Bronchial epithelial cell (primary cell): ENCODE data around the gene TES. TPM values are rescaled to one million over a fixed set of nuclear protein-coding genes. Genes with fewer than 3 reads are reported as not detected.

Experiments
- DNase-seq: peaks from one replicate; pipeline ENCODE4 v3.0.0-alpha.2; 2010; ENCODE audit warnings: low read depth
- FAIRE-seq: peaks from 2 replicates; lab custom pipeline; 2011; peaks lifted over from hg19 to GRCh38; lab: Jason Lieb, UNC
- H3K27me3 ChIP-seq: 2 replicates; pipeline ENCODE4 v1.5.1; 2011; ENCODE audit warnings: low read length; ENCODE audit not compliant: control insufficient read depth, insufficient read depth
- H3K36me3 ChIP-seq: 2 replicates; pipeline ENCODE4 v1.5.1; 2011; ENCODE audit warnings: low read length; ENCODE audit not compliant: control insufficient read depth, insufficient read depth
- H3K4me3 ChIP-seq: 2 replicates; pipeline ENCODE4 v1.5.1; 2011; ENCODE audit warnings: mild to moderate bottlenecking, low read depth, low read length, control low read depth
- total RNA-seq: library from RNA; depleted of rRNA; stranded (reverse); fragments of >200 nt; gene quantifications from 2 replicates; pipeline ENCODE4 v1.2.1, GENCODE V29; 2014
- TF ChIP-seq, protein P1 (sequence below): IDR thresholded peaks from 2 replicates; pipeline ENCODE4 v1.5.1; 2011; ENCODE audit warnings: mild to moderate bottlenecking, moderate library complexity, low read length, control low read depth, inconsistent platforms; ENCODE audit not compliant: insufficient read depth, severe bottlenecking

TES gene
- total RNA-seq, 1 donor from 2014 or later, result 276 TPM

DNA sequence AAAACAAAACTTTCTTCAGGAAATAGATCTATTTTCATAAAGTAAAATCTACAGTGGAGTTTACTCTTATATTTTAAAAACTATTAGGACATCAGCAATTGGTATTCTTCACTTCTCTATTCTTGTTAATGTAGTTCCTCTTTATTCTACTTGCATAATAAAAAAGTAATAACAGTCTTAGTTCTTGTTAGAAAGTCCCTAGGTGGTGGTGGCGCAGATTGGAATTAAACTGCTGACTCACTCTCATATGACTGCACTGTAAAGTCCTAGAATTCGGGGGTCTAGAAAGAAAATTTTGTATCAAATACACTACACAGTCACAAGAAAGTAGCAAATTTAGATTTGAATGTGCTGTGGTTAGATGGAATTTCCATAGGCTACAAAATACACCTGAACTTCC, 44.6 kb upstream of the TES start:
- TF ChIP-seq, protein P1, sequence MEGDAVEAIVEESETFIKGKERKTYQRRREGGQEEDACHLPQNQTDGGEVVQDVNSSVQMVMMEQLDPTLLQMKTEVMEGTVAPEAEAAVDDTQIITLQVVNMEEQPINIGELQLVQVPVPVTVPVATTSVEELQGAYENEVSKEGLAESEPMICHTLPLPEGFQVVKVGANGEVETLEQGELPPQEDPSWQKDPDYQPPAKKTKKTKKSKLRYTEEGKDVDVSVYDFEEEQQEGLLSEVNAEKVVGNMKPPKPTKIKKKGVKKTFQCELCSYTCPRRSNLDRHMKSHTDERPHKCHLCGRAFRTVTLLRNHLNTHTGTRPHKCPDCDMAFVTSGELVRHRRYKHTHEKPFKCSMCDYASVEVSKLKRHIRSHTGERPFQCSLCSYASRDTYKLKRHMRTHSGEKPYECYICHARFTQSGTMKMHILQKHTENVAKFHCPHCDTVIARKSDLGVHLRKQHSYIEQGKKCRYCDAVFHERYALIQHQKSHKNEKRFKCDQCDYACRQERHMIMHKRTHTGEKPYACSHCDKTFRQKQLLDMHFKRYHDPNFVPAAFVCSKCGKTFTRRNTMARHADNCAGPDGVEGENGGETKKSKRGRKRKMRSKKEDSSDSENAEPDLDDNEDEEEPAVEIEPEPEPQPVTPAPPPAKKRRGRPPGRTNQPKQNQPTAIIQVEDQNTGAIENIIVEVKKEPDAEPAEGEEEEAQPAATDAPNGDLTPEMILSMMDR, result no peak
- H3K36me3 ChIP-seq, result no peaks in the 10 kb centered on the region
- no peak for FAIRE-seq
- peaks cover 1% of the 10 kb centered on the region for H3K27me3 ChIP-seq
- no peak for DNase-seq
- no peak overlapping the region for H3K4me3 ChIP-seq

DNA sequence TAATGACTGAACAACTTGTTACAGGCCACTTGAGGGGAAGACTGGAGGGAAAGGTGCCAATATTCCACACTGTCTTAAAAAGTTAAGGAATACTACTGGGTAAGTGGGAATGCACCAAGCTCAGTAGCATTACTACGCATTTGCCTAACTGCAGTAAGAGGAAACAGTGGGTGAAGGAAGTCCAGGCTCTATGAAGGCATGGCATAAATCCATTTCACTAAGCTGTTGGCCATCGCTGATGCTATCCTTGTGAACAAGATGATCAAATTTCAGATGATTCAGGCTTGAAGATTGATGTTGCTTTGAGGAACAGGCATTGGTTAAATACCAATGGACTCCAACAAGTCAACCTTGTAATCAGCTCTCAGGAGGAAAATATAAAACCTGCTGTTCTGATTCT, 44.2 kb upstream of the TES start:
- H3K27me3 ChIP-seq, result peaks cover 1% of the 10 kb centered on the region
- H3K36me3 ChIP-seq, result no peaks in the 10 kb centered on the region
- no peak for FAIRE-seq
- peak; percentile 31 for DNase-seq
- H3K4me3 ChIP-seq, result no peak overlapping the region
- TF ChIP-seq, protein P1, result no peak

- DNase-seq (no peak), FAIRE-seq (no peak)
- TF ChIP-seq, protein P1, result no peak
- H3K27me3 ChIP-seq, result peaks cover 1% of the 10 kb centered on the region
- no peak overlapping the region for H3K4me3 ChIP-seq
- H3K36me3 ChIP-seq, result no peaks in the 10 kb centered on the region
Measured at GRCh38 chr7:116167177-116167576, 43.2 kb upstream of the TES start.

DNA sequence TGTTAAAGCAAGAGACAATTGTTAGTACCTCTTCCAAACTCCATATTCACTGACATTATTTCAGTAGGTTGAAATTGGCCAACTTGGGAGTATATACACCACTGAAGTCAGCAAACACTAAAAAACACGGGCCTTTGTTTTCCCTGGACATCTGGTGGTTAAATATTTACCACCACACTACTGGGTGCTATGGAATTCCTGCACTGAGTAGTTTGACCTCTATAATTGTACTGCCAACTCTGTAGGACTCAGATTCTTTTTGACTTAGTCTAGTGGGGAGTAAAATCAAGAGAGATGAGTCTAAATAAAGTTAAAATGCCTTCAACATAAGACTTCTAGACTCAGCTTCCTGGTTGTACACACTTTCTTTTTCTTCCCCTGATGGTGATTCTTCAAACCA, 41.3 kb upstream of the TES start:
- FAIRE-seq (no peak), DNase-seq (no peak)

DNA sequence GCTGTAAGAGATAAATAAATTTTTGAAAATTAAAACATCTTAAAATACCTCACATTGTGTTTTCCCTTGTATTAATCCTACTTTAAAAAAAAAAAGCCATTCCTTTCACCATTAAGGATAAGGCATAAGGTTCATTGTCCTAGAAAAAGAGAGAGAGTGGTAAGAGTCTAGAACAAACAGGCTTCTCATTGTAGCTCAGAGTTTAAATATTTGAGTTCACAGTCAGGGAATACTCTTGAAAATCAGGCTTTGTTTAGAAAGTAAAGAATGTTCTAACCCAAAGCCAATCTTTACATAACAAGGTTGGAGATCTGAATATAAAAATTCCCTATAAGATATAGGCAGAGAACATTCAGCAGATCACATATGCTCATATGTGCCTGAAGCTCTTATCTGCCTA, 40.2 kb upstream of the TES start:
- DNase-seq, result no peak

More for the DNA sequence above, 41.3 kb upstream of the TES start:
- TF ChIP-seq, protein P1, result no peak
- Histone ChIP-seq H3K36me3 (no peaks in the 10 kb centered on the region), H3K27me3 (peaks cover 1% of the 10 kb centered on the region), H3K4me3 (no peak overlapping the region)

More for the DNA sequence above, 40.2 kb upstream of the TES start:
- no peaks in the 10 kb centered on the region for H3K36me3 ChIP-seq
- no peak overlapping the region for H3K4me3 ChIP-seq
- FAIRE-seq, result no peak
- H3K27me3 ChIP-seq, result peaks cover 1% of the 10 kb centered on the region
- TF ChIP-seq, protein P1, result no peak
